Stomach (tissue), 4 donors: ENCODE results near the gene SLC9A6.

Source experiments
- CTCF ChIP-seq, 7 experiments: fragments of 450-650 bp in 4 of 7; fragments of 200-600 bp in 3 of 7; sonication (generic) in 3 of 7; IDR thresholded peaks; one replicate each; pipeline ENCODE4 v1.5.1; 2016 to 2019; ENCODE audit warnings: antibody characterized with exemption in 7 of 7, control low read depth in 2 of 7, mild to moderate bottlenecking in 1 of 7
- EP300 ChIP-seq: sonication (generic); formaldehyde crosslinking; IDR thresholded peaks from one replicate; pipeline ENCODE4 v1.6.1; 2017; ENCODE audit warnings: antibody characterized with exemption
- POLR2A ChIP-seq, 4 donors: fragments of 450-650 bp; IDR thresholded peaks; one replicate each; pipeline ENCODE4 v1.6.1; 2016; ENCODE audit warnings: antibody characterized with exemption in 4 of 4, control low read depth in 2 of 4, mild to moderate bottlenecking in 1 of 4, moderate library complexity in 1 of 4
- POLR2AphosphoS5 ChIP-seq, 3 donors: sonication (generic); formaldehyde crosslinking; IDR thresholded peaks; one replicate each; pipeline ENCODE4 v1.6.1; 2016; ENCODE audit warnings: antibody characterized with exemption in 3 of 3

GRCh38 chrX:135984256-135984655 is 979 bp upstream of the SLC9A6 start:
- no peak for TF ChIP-seq POLR2A (IDR thresholded peaks at IDR 0.05)
- TF ChIP-seq CTCF (IDR thresholded peaks at IDR 0.05): no peak
- TF ChIP-seq EP300: no peak
- no peak for TF ChIP-seq POLR2AphosphoS5 (IDR thresholded peaks at IDR 0.05)
